ENCODE data around the gene EPB42.

DNA sequence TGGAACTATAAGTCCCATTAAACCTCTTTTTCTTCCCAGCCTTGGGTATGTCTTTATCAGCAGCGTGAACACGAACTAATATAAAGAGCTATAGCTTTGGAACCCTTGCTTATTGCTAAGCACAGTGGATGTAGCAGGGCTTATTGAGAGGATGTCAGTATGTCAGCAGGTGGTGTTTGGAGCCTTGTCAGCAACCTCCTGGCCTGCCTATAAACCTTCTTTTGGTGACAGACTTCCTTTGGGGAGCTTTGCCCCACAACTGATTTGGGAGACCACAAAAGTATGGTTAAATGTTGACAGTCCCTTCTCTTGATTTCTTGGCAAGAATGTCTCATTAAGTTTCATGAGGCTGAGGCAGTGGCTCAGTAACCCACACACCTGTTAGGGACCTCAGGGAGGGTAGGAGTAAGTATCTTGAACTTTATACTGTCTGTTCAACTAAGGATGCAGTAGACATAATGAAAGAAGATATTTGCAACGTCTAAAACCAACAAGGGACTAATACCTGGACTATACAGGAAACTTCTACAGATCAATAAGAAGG, 20.8 kb downstream of the EPB42 start:
- TF ChIP-seq, protein P1, sequence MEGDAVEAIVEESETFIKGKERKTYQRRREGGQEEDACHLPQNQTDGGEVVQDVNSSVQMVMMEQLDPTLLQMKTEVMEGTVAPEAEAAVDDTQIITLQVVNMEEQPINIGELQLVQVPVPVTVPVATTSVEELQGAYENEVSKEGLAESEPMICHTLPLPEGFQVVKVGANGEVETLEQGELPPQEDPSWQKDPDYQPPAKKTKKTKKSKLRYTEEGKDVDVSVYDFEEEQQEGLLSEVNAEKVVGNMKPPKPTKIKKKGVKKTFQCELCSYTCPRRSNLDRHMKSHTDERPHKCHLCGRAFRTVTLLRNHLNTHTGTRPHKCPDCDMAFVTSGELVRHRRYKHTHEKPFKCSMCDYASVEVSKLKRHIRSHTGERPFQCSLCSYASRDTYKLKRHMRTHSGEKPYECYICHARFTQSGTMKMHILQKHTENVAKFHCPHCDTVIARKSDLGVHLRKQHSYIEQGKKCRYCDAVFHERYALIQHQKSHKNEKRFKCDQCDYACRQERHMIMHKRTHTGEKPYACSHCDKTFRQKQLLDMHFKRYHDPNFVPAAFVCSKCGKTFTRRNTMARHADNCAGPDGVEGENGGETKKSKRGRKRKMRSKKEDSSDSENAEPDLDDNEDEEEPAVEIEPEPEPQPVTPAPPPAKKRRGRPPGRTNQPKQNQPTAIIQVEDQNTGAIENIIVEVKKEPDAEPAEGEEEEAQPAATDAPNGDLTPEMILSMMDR (IDR thresholded peaks at IDR 0.05 in 2 of 3, conservative IDR thresholded peaks at IDR 0.05 in 1 of 3; ENCODE audit: borderline replicate concordance in 1 of 3, insufficient read depth in 1 of 3, low read depth in 2 of 3, low read length in 2 of 3): no peak
- TF ChIP-seq POLR2A (IDR thresholded peaks at IDR 0.05; ENCODE audit: borderline replicate concordance, extremely low read depth, insufficient read depth, insufficient read length) (no peak), POLR2AphosphoS5 (IDR thresholded peaks at IDR 0.05; ENCODE audit: low read depth, low read length) (no peak), EZH2phosphoT487 (IDR thresholded peaks at IDR 0.05; ENCODE audit: borderline replicate concordance) (no peak), SIN3A (IDR thresholded peaks at IDR 0.05; ENCODE audit: low read depth) (no peak), SRF (IDR thresholded peaks at IDR 0.05; ENCODE audit: low read depth) (no peak), YY1 (IDR thresholded peaks at IDR 0.05; ENCODE audit: extremely low read depth, insufficient replicate concordance, low read depth, low read length) (no peak)
- TF ChIP-seq, protein P2, sequence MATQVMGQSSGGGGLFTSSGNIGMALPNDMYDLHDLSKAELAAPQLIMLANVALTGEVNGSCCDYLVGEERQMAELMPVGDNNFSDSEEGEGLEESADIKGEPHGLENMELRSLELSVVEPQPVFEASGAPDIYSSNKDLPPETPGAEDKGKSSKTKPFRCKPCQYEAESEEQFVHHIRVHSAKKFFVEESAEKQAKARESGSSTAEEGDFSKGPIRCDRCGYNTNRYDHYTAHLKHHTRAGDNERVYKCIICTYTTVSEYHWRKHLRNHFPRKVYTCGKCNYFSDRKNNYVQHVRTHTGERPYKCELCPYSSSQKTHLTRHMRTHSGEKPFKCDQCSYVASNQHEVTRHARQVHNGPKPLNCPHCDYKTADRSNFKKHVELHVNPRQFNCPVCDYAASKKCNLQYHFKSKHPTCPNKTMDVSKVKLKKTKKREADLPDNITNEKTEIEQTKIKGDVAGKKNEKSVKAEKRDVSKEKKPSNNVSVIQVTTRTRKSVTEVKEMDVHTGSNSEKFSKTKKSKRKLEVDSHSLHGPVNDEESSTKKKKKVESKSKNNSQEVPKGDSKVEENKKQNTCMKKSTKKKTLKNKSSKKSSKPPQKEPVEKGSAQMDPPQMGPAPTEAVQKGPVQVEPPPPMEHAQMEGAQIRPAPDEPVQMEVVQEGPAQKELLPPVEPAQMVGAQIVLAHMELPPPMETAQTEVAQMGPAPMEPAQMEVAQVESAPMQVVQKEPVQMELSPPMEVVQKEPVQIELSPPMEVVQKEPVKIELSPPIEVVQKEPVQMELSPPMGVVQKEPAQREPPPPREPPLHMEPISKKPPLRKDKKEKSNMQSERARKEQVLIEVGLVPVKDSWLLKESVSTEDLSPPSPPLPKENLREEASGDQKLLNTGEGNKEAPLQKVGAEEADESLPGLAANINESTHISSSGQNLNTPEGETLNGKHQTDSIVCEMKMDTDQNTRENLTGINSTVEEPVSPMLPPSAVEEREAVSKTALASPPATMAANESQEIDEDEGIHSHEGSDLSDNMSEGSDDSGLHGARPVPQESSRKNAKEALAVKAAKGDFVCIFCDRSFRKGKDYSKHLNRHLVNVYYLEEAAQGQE (IDR thresholded peaks at IDR 0.05; ENCODE audit: low read depth): no peak

Measured in HCT116 (cell line).